Measurements from ENCODE around the gene ZBTB38. TPM values are rescaled to one million over a fixed set of nuclear protein-coding genes. Genes with fewer than 3 reads are reported as not detected.

The ZBTB38 gene
- total and polyA plus RNA-seq, 2 of the 13 experiments (the other 11 are each of a cell fraction or from before 2014, with no cell fraction given) = 26.8 to 51.7 TPM

DNA sequence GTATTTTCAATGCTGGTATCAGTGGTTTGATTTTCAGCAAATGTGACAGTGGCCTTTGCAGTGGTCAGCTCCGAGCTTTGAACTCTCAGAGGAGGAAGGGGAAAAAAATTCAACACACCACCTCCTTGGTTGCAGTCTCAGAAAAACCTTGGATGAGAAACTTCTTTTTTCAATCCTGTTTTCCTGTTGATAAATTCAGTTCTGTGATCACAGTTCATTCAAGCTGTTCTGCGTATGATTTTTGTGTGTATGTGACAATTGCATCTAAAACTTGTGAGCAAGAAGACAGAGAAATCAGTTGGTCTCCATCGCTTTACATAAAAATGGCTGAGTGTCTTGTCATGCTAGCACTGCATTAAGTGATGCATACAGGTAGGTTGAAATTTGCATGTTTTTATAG lies 19.2 kb downstream of the ZBTB38 start:
- H3K36me3 ChIP-seq (replicated peaks in 1 of 2; ENCODE audit: control insufficient read depth in 1 of 2, insufficient read depth in 2 of 2, low read length in 2 of 2) = peaks cover 7 to 34% of the 10 kb centered on the region in 2 experiments
- TF ChIP-seq YEATS4 (CRISPR knock-in tag; IDR thresholded peaks at IDR 0.05; ENCODE audit: borderline replicate concordance) (no peak), ZBTB8A (CRISPR knock-in tag; IDR thresholded peaks at IDR 0.05; ENCODE audit: borderline replicate concordance, low read depth) (no peak), ZNF326 (CRISPR knock-in tag; IDR thresholded peaks at IDR 0.05; ENCODE audit: borderline replicate concordance) (no peak), ZNF44 (CRISPR knock-in tag; IDR thresholded peaks at IDR 0.05) (no peak), SMAD1 (CRISPR knock-in tag; IDR thresholded peaks at IDR 0.05; ENCODE audit: borderline replicate concordance, low read depth) (no peak), MAF1 (CRISPR knock-in tag; IDR thresholded peaks at IDR 0.05; ENCODE audit: borderline replicate concordance) (no peak), ZNF260 (CRISPR knock-in tag; IDR thresholded peaks at IDR 0.05; ENCODE audit: borderline replicate concordance, low read depth) (no peak), RORA (CRISPR knock-in tag; IDR thresholded peaks at IDR 0.05) (no peak), CENPT (CRISPR knock-in tag; IDR thresholded peaks at IDR 0.05; ENCODE audit: low read depth) (no peak), MEIS1 (CRISPR knock-in tag; IDR thresholded peaks at IDR 0.05; ENCODE audit: borderline replicate concordance) (no peak), SMC3 (IDR thresholded peaks at IDR 0.05; ENCODE audit: low read length) (no peak), CREB1 (IDR thresholded peaks at IDR 0.05) (no peak), CREB1 (CRISPR knock-in tag; IDR thresholded peaks at IDR 0.05) (no peak), KDM2A (CRISPR knock-in tag; IDR thresholded peaks at IDR 0.05; ENCODE audit: borderline replicate concordance, low read depth) (no peak), ARNTL (CRISPR knock-in tag; IDR thresholded peaks at IDR 0.05) (no peak), FOXK2 (IDR thresholded peaks at IDR 0.05) (no peak)
- TF ChIP-seq, protein P1, sequence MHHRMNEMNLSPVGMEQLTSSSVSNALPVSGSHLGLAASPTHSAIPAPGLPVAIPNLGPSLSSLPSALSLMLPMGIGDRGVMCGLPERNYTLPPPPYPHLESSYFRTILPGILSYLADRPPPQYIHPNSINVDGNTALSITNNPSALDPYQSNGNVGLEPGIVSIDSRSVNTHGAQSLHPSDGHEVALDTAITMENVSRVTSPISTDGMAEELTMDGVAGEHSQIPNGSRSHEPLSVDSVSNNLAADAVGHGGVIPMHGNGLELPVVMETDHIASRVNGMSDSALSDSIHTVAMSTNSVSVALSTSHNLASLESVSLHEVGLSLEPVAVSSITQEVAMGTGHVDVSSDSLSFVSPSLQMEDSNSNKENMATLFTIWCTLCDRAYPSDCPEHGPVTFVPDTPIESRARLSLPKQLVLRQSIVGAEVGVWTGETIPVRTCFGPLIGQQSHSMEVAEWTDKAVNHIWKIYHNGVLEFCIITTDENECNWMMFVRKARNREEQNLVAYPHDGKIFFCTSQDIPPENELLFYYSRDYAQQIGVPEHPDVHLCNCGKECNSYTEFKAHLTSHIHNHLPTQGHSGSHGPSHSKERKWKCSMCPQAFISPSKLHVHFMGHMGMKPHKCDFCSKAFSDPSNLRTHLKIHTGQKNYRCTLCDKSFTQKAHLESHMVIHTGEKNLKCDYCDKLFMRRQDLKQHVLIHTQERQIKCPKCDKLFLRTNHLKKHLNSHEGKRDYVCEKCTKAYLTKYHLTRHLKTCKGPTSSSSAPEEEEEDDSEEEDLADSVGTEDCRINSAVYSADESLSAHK (CRISPR knock-in tag; IDR thresholded peaks at IDR 0.05; ENCODE audit: borderline replicate concordance) = no peak
- H3K9me3 ChIP-seq (ENCODE audit: low read length) = no peaks in the 10 kb centered on the region
- FAIRE-seq = no peak
- no peak overlapping the region for H3K4me2 ChIP-seq (ENCODE audit: low read depth, low read length)
- no peak overlapping the region for H2AFZ ChIP-seq (ENCODE audit: low read length)
- 94% methylated on average over 3 of the region's 3 CpGs for WGBS (ENCODE audit: low lambda C conversion rate)
- CTCF ChIA-PET (ENCODE audit: low intra/inter-chr PET ratio, low total read pairs) = no interaction called here
- H3K79me2 ChIP-seq (ENCODE audit: insufficient read depth, low read length) = no peaks in the 10 kb centered on the region
- BruUV-seq (replicated peaks) = no TSS peak
- intact Hi-C loops (cut with micrococcal nuclease; ENCODE audit: unreplicated experiment) (no loop called here), in situ Hi-C loops (cut with HindIII; ENCODE audit: extremely low pct_ligation_motif_present, low pct_unique_long_range_greater_than_20kb) (no loop called here)
- peaks cover 47% of the 10 kb centered on the region for H3K4me1 ChIP-seq (ENCODE audit: insufficient read depth, low read length)
- no peak for ATAC-seq
- no peak overlapping the region for H3K9ac ChIP-seq (ENCODE audit: insufficient read depth, low read depth, low read length)
- POLR2A ChIA-PET = interaction anchor here (1.0 to 1.9 kb wide), 3 partner anchors 13 to 44 kb away, joined by 3 to 8 read pairs (median 7); no protein-coding TSS in a partner anchor
- no peaks in the 10 kb centered on the region for H3K27me3 ChIP-seq (ENCODE audit: control insufficient read depth in 1 of 2, insufficient read depth in 2 of 2, low read length in 2 of 2)
- H4K20me1 ChIP-seq (ENCODE audit: insufficient read depth, low read length) = no peaks in the 10 kb centered on the region
- H3K27ac ChIP-seq (ENCODE audit: extremely low read length, insufficient read depth, low read length) = no peak overlapping the region
- DNase-seq (ENCODE audit: low spot score) = no peak
- H3K4me3 ChIP-seq (replicated peaks in 1 of 3; ENCODE audit: insufficient read depth in 1 of 3, low read depth in 2 of 3, low read length in 3 of 3) = no peak overlapping the region

All from HepG2 (cell line).